Measurements from ENCODE around the gene PRKD1. TPM values are rescaled to one million over a fixed set of nuclear protein-coding genes. Genes with fewer than 3 reads are reported as not detected.

The PRKD1 gene
- 12.4 and 13.5 TPM in 2 replicates for total RNA-seq
- long read RNA-seq, partial matches to known transcripts: 7 of 8 reads
- long read RNA-seq, other reads (novel, unspliced or antisense): 1 of 8 reads

DNA sequence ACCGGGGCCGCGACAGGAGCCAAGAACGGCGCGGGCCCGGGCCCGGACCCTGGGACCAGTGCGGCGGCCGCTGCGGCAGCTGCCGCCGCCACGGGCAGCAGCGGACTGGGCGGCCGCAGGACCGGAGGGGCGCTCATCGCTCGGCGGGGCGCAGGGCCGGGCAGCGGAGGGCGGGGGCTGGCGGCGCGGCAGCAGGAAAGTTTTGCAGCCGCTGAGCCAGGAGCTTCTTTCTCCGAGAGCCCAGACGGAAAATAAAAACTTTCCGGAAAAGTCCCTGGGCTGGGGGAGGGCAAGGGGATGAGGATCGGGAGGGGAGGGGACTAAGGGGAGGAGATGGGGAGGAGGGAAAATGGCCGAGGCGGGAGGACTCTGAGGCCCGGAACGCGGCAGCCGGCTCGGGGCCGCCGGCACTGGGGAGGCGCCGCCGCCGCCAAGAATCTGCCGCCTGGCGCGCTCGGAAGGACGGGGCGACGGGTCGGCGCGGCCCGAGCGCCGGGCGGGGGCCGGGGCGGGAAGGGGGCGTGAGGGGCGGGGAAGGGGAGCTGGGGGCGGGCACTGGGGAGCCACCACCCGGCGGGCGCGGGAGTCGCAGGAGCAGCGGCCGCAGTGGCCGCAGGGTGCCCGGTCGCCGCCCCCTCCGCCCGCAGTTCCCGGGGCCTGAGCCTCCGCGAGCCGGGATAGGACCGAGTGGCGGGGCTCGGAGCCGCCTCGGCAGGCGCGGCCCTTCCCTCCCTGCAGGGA is at the start of gene PRKD1:
TSS of gene PRKD1 (minus strand) at position 472 of the 741 bp plus-strand sequence.
- DNase-seq (ENCODE audit: low read depth, low spot score): peak; percentile 53
- Mint-ChIP-seq H3K36me3 (ENCODE audit: low read depth) (no peaks in the 10 kb centered on the region), H3K4me3 (peak within 1 kb of the TSS; percentile 97), H3K27me3 (ENCODE audit: low read depth) (peaks cover 17% of the 10 kb centered on the region), H3K27ac (ENCODE audit: unreplicated experiment) (peak within 1 kb of the TSS; percentile 92), H3K4me1 (peaks cover 22% of the 10 kb centered on the region), H3K9me3 (no peaks in the 10 kb centered on the region)
- TF ChIP-seq CTCF (conservative IDR thresholded peaks at IDR 0.05): peak; percentile 44

DNA sequence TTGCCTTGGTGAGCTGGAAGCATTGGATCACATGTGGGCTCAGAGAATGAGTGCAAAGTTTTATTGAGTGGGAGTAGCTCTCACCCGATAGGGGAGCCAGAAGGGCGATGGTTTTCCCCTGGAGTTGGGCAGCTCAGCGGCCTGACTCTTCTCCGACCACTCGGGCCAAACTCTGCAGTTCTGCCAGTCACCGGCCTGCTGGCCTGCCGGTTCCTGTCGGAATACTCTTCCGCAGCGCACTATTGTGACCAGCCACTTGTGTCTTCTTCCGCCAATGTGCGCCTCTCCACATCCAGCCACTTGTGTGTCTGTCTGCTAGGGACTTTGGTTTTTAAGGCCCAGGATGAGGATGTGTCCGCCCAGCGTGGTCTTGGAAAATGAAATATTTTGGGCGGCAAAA is 43.5 kb upstream of the PRKD1 start:
- no peak overlapping the region for H3K4me3 Mint-ChIP-seq
- peaks cover 5% of the 10 kb centered on the region for H3K27me3 Mint-ChIP-seq (ENCODE audit: low read depth)
- H3K36me3 Mint-ChIP-seq (ENCODE audit: low read depth): no peaks in the 10 kb centered on the region
- H3K9me3 Mint-ChIP-seq: peaks cover 4% of the 10 kb centered on the region
- H3K4me1 Mint-ChIP-seq: no peaks in the 10 kb centered on the region
- TF ChIP-seq CTCF (conservative IDR thresholded peaks at IDR 0.05): no peak
- peak overlapping the region; percentile 35 for H3K27ac Mint-ChIP-seq (ENCODE audit: unreplicated experiment)
- DNase-seq (ENCODE audit: low read depth, low spot score): no peak

DNA sequence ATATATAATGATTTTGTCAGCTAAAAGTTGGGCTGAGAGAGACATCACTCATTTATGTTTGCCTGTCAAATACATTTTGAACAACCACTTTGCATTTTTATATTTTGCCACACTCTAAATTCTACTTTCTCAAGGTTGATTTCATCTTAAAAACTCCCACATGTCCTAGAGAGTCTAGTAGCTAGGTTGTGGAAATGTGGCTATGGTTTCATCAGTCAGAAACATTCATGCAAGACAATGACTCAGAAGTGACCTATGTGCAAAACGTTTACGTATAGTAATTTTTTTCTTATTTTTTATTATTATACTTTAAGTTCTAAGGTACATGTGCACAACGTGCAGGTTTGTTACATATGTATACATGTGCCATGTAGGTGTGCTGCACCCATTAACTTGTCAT is 27.4 kb upstream of the PRKD1 start:
- Mint-ChIP-seq H3K27ac (ENCODE audit: unreplicated experiment) (no peak overlapping the region), H3K27me3 (ENCODE audit: low read depth) (peaks cover 5% of the 10 kb centered on the region), H3K9me3 (peaks cover 3% of the 10 kb centered on the region), H3K36me3 (ENCODE audit: low read depth) (no peaks in the 10 kb centered on the region), H3K4me3 (no peak overlapping the region), H3K4me1 (no peaks in the 10 kb centered on the region)
- TF ChIP-seq CTCF (conservative IDR thresholded peaks at IDR 0.05): no peak
- DNase-seq (ENCODE audit: low read depth, low spot score): no peak

DNA sequence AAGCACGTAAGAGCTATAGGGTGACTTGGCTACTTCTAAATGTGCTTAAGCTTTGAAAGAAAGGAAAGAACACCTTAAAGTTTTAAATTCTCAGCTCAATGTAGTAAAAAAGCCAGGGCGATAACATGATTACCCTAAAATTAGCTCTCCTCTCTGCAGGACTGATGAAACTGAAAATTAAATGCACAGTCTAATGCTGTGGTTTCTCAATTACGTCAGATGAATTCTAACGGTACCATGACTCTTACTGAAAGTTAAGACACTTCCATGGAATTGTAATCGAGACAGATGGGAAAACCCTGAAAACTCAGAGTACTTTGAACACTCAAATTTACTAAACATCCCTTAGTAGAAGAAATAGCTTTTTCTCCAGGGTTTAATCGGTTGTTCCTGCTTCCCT is 25.9 kb upstream of the PRKD1 start:
- DNase-seq (ENCODE audit: low read depth, low spot score): no peak
- TF ChIP-seq CTCF (conservative IDR thresholded peaks at IDR 0.05): no peak
- H3K4me1 Mint-ChIP-seq: no peaks in the 10 kb centered on the region
- H3K4me3 Mint-ChIP-seq: no peak overlapping the region
- no peak overlapping the region for H3K27ac Mint-ChIP-seq (ENCODE audit: unreplicated experiment)
- H3K27me3 Mint-ChIP-seq (ENCODE audit: low read depth): peaks cover 2% of the 10 kb centered on the region
- H3K36me3 Mint-ChIP-seq (ENCODE audit: low read depth): no peaks in the 10 kb centered on the region
- peaks cover 3% of the 10 kb centered on the region for H3K9me3 Mint-ChIP-seq

DNA sequence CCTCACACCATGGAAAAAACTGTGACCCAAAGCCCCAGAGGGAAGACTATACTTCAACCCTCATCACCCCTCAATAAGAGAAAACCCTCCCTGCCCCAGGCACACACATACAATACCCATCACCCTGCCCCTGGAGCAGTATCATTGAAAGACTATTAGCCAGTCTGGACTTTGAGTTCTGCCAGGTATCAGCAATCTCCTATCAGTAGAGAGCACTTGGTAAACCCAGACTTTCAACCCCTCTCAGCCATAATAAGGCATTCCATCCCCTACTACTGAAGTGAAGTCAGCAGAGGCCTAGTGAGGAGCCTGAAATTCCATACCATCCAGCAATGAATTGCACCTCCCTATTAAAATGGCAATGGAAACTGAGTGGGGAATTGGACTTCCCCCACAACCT is 16.4 kb upstream of the PRKD1 start:
- H3K27me3 Mint-ChIP-seq (ENCODE audit: low read depth): no peaks in the 10 kb centered on the region
- peaks cover 11% of the 10 kb centered on the region for H3K4me1 Mint-ChIP-seq
- peaks cover 14% of the 10 kb centered on the region for H3K9me3 Mint-ChIP-seq
- H3K27ac Mint-ChIP-seq (ENCODE audit: unreplicated experiment): no peak overlapping the region
- H3K36me3 Mint-ChIP-seq (ENCODE audit: low read depth): peaks cover 2% of the 10 kb centered on the region
- DNase-seq (ENCODE audit: low read depth, low spot score): no peak
- no peak for TF ChIP-seq CTCF (conservative IDR thresholded peaks at IDR 0.05)
- no peak overlapping the region for H3K4me3 Mint-ChIP-seq

All from neural crest cell (in vitro differentiated cells).